Naive thymus-derived CD8-positive, alpha-beta T cell (primary cell): ENCODE data around the gene C3orf20. TPM values are rescaled to one million over a fixed set of nuclear protein-coding genes. Genes with fewer than 3 reads are reported as not detected.
A peak's percentile ranks its signal among the peaks of the same experiment; 100 is the strongest.
"Not testable (repeated sequence)": the region's sequence is repeated elsewhere in the genome, so short reads cannot be mapped to it uniquely, and the experiment has no call there.

Experiments
- ATAC-seq, 2 donors: fragments of 150-1000 bp; cut with Tn5 transposase in 1 of 2; sonication (Bioruptor Pico), chemical (Tn5 transposase) in 1 of 2; 1 replicate in 1 of 2; 2 replicates in 1 of 2; pipeline ENCODE4 v1.10.0; 2021; ENCODE audit warnings: mild to moderate bottlenecking in 2 of 2, moderate library complexity in 2 of 2
- POLR2A ChIA-PET: fragments of 350-600 bp; sonication (Branson Sonifier 250); formaldehyde crosslinking; loops from one replicate; lab custom pipeline; 2021; ENCODE audit warnings: antibody characterized with exemption; lab: Charles Lee
- DNase-seq, 10 donors: peaks; one replicate each; pipeline versions ENCODE4 v3.0.0 to v3.0.0-alpha.2; 2020 to 2022
- H3K27ac Mint-ChIP-seq, 10 donors: one replicate each; pipeline ENCODE4 v1.8.0; 2020 to 2022; ENCODE audit warnings: mild to moderate bottlenecking in 10 of 10, mixed read lengths in 10 of 10, moderate library complexity in 4 of 10, inconsistent platforms in 1 of 10
- H3K27me3 Mint-ChIP-seq, 5 donors: one replicate each; pipeline ENCODE4 v1.8.0; 2021 to 2022; ENCODE audit warnings: mixed read lengths in 5 of 5
- H3K36me3 Mint-ChIP-seq, 3 donors: one replicate each; pipeline ENCODE4 v1.8.0; 2020 to 2022; ENCODE audit warnings: mixed read lengths in 3 of 3, mild to moderate bottlenecking in 2 of 3, inconsistent platforms in 1 of 3
- H3K4me1 Mint-ChIP-seq, 4 donors: one replicate each; pipeline ENCODE4 v1.8.0; 2021 to 2022; ENCODE audit warnings: mixed read lengths in 4 of 4
- H3K4me3 Mint-ChIP-seq, 10 donors: one replicate each; pipeline ENCODE4 v1.8.0; 2020 to 2022; ENCODE audit warnings: mild to moderate bottlenecking in 10 of 10, mixed read lengths in 10 of 10, moderate library complexity in 6 of 10, inconsistent platforms in 1 of 10
- H3K9me3 Mint-ChIP-seq, 9 donors: one replicate each; pipeline ENCODE4 v1.8.0; 2020 to 2022; ENCODE audit warnings: mixed read lengths in 9 of 9, mild to moderate bottlenecking in 3 of 9, inconsistent platforms in 1 of 9, moderate library complexity in 1 of 9
- polyA plus RNA-seq, 3 donors: library from polyadenylated mRNA; unstranded; fragments of 300-500 nt; fragmentation: Illumina TruSeq; gene quantifications; one replicate each; pipeline ENCODE4 v1.2.3, GENCODE V29; 2021
- total RNA-seq, 8 experiments: library from RNA in 2 of 8; stranded (reverse) in 2 of 8; gene quantifications; one replicate each; pipeline ENCODE4 v1.2.3 and lab custom pipeline; 2021 to 2026

The C3orf20 gene
- total and polyA plus RNA-seq, 5 experiments from 2014 or later: 0.03 to 0.69 (median 0.44) TPM; not detected in 2

GRCh38 chr3:14806641-14807263, 131.8 kb downstream of the C3orf20 start:
- peaks cover 12 to 30% (median 17%) of the 10 kb centered on the region in 4 donors for H3K4me1 Mint-ChIP-seq
- H3K4me3 Mint-ChIP-seq: no peak overlapping the region
- H3K27ac Mint-ChIP-seq: no peak overlapping the region
- no peaks in the 10 kb centered on the region for H3K36me3 Mint-ChIP-seq
- no peaks in the 10 kb centered on the region for H3K9me3 Mint-ChIP-seq
- POLR2A ChIA-PET: no interaction called here
- DNase-seq: no peak
- ATAC-seq: no peak
- H3K27me3 Mint-ChIP-seq: peaks cover 21 to 59% (median 37%) of the 10 kb centered on the region in 5 donors

- Mint-ChIP-seq H3K27me3 (peaks cover 27 to 72% (median 49%) of the 10 kb centered on the region in 5 donors), H3K4me1 (peaks cover 12 to 28% (median 17%) of the 10 kb centered on the region in 4 donors), H3K4me3 (no peak overlapping the region), H3K9me3 (no peaks in the 10 kb centered on the region), H3K36me3 (no peaks in the 10 kb centered on the region), H3K27ac (no peak overlapping the region)
- ATAC-seq: no peak
- DNase-seq: no peak
- POLR2A ChIA-PET: no interaction called here
These were observed 133.1 kb downstream of the C3orf20 start for GRCh38 chr3:14808025-14808424.

GRCh38 chr3:14808502-14809266, 133.7 kb downstream of the C3orf20 start:
- peak overlapping the region in 1 of 10 donors; percentile 36 for H3K27ac Mint-ChIP-seq
- peak overlapping the region in 1 of 10 donors; percentile 11 for H3K4me3 Mint-ChIP-seq

GRCh38 chr3:14809611-14810010, 134.7 kb downstream of the C3orf20 start:
- POLR2A ChIA-PET, H3K27ac Mint-ChIP-seq, H3K9me3 Mint-ChIP-seq, ATAC-seq, H3K36me3 Mint-ChIP-seq, DNase-seq: not testable (repeated sequence)
- Mint-ChIP-seq H3K27me3 (peaks cover 36 to 84% (median 56%) of the 10 kb centered on the region in 5 donors), H3K4me3 (peak overlapping the region in 1 of 10 donors; percentile 11), H3K4me1 (peaks cover 7 to 15% (median 11%) of the 10 kb centered on the region in 4 donors)

More at GRCh38 chr3:14808502-14809266, 133.7 kb downstream of the C3orf20 start:
- POLR2A ChIA-PET: no interaction called here
- H3K9me3 Mint-ChIP-seq: no peaks in the 10 kb centered on the region
- peaks cover 11 to 23% (median 14%) of the 10 kb centered on the region in 4 donors for H3K4me1 Mint-ChIP-seq
- ATAC-seq (no peak), DNase-seq (no peak)
- H3K27me3 Mint-ChIP-seq: peaks cover 33 to 79% (median 52%) of the 10 kb centered on the region in 5 donors
- no peaks in the 10 kb centered on the region for H3K36me3 Mint-ChIP-seq

- POLR2A ChIA-PET: no interaction called here
- H3K4me3 Mint-ChIP-seq: peak overlapping the region in 3 of 10 donors; percentile 11 to 28 (median 27)
- H3K4me1 Mint-ChIP-seq: peaks cover 5 to 10% (median 8%) of the 10 kb centered on the region in 4 donors
- no peak overlapping the region for H3K27ac Mint-ChIP-seq
- no peak for ATAC-seq
- no peak for DNase-seq
- no peaks in the 10 kb centered on the region for H3K36me3 Mint-ChIP-seq
- H3K9me3 Mint-ChIP-seq: no peaks in the 10 kb centered on the region
- peaks cover 37 to 84% (median 59%) of the 10 kb centered on the region in 5 donors for H3K27me3 Mint-ChIP-seq
These were observed 135.3 kb downstream of the C3orf20 start for GRCh38 chr3:14810070-14810791.

DNA sequence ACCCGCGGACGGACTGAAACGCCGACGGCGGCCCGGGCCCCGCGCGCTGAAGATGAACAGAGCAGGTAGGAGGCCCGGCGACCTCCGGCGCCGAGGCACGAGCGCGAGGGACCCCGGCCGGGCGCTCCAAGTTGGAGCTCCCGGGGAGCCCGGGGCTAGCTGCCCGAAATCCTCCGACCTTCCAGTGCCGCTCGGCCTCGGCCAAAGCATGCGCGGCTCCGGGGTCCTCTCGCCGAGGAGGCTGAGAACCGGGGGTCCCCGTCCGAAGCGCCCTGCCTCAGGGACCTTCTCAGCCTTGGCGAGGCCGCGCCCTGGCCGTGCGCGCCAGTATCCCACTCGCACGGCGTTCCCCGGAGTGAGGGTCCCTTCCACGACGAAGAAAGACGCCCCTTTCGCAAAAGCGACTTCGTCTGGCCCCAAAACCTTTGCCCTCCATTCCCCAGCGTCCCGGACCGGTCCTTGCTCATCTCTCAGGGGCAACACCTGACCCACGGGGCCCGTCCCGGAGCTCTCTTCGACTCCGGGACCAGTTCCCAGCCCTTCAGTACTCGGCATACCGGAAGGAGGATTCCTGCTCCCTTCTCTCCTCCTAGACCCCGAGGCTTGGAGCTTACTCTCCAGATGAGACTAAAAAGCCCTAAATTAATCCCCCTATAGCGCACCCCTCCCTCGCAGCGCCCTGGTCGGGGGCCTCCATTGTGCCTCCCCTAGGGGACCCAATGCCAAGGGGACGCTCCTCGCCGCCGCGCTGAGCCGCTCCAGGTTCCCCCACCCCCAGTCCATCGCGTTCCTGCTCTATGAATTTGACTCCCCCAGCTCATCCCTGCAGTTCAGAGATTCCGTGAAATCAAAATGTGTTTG, 136.1 kb downstream of the C3orf20 start:
- ATAC-seq: no peak
- Mint-ChIP-seq H3K36me3 (no peaks in the 10 kb centered on the region), H3K27ac (no peak overlapping the region)

DNA sequence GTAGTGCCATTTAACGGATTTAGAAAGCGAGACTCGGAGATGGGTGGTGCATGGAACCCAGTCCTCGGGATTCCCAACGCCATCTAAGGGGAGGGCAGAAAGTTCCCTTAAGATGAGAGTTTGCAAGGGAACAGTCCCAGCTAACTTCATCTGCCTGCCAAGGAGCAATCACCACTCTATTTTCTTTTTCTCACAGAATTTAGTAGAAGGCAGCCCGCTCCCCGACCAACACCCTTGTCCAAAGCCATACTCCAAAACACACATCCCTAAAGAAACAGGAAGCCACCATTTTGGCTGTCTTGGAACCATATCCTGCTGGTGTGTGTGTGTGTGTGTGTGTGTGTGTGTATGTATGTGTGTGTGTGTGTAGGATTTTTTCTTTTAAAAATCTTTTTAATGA, 136.7 kb downstream of the C3orf20 start:
- Mint-ChIP-seq H3K36me3 (no peaks in the 10 kb centered on the region), H3K9me3 (no peaks in the 10 kb centered on the region), H3K27ac (no peak overlapping the region), H3K27me3 (peaks cover 36 to 80% (median 58%) of the 10 kb centered on the region in 5 donors), H3K4me1 (peaks cover 5 to 9% (median 6%) of the 10 kb centered on the region in 4 donors), H3K4me3 (peak overlapping the region in 4 of 10 donors; percentile 49 to 70 (median 66))
- POLR2A ChIA-PET: no interaction called here
- DNase-seq (no peak), ATAC-seq (no peak)

More for the DNA sequence above, 136.1 kb downstream of the C3orf20 start:
- Mint-ChIP-seq H3K27me3 (peaks cover 36 to 84% (median 61%) of the 10 kb centered on the region in 5 donors), H3K4me3 (peak overlapping the region in 7 of 10 donors; percentile 19 to 70 (median 59)), H3K4me1 (peaks cover 5 to 10% (median 6%) of the 10 kb centered on the region in 4 donors), H3K9me3 (no peaks in the 10 kb centered on the region)
- DNase-seq: no peak
- POLR2A ChIA-PET: no interaction called here

- Mint-ChIP-seq H3K36me3 (no peaks in the 10 kb centered on the region), H3K27me3 (peaks cover 32 to 74% (median 55%) of the 10 kb centered on the region in 5 donors), H3K9me3 (no peaks in the 10 kb centered on the region), H3K4me1 (peaks cover 5 to 7% (median 6%) of the 10 kb centered on the region in 4 donors), H3K27ac (no peak overlapping the region), H3K4me3 (peak overlapping the region in 1 of 10 donors; percentile 41)
- ATAC-seq (no peak), DNase-seq (no peak)
- POLR2A ChIA-PET: no interaction called here
These were observed 137.4 kb downstream of the C3orf20 start for GRCh38 chr3:14812196-14812790.

DNA sequence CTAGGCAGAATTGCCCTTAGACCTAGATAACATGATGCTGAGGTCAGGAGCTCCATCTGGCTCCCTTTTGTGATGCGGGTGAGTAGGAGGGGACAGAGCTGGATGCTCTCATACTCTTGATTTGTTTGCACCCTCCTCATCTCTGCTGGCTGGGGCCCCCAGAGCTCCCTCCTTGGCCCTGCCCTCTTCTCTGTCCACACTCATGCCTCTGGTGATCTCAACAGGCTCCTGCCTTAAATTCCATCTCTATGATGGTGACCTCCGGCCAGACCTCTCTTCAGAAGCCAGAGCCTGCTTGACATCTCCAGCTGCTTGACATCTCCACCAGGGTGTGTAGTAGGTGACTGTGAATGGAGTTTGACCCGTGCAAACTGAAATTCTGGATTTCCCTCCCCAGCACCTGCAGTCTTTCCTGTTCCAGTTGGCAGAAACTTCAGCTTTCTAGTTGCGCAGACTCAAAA, 139.5 kb downstream of the C3orf20 start:
- Mint-ChIP-seq H3K36me3 (no peaks in the 10 kb centered on the region), H3K4me1 (peaks cover 5 to 7% (median 5%) of the 10 kb centered on the region in 4 donors), H3K27ac (no peak overlapping the region), H3K9me3 (no peaks in the 10 kb centered on the region), H3K4me3 (no peak overlapping the region), H3K27me3 (peaks cover 29 to 64% (median 52%) of the 10 kb centered on the region in 5 donors)
- ATAC-seq (no peak), DNase-seq (no peak)
- POLR2A ChIA-PET: interaction anchor here (1.0 kb wide), 1 partner anchor 9 kb away, joined by 3 read pairs; no protein-coding TSS in a partner anchor

- POLR2A ChIA-PET: no interaction called here
- peaks cover 21 to 63% (median 41%) of the 10 kb centered on the region in 5 donors for H3K27me3 Mint-ChIP-seq
- no peak for ATAC-seq
These were observed 141.4 kb downstream of the C3orf20 start for GRCh38 chr3:14816359-14816758.

GRCh38 chr3:14818804-14819500, 144.0 kb downstream of the C3orf20 start, which contains the start of gene FGD5:
TSS of gene FGD5 (plus strand) at chr3:14818962. CDS start at chr3:14819072, 110 bp downstream.
- peaks cover 8 to 37% (median 17%) of the 10 kb centered on the region in 5 donors for H3K27me3 Mint-ChIP-seq
- no peaks in the 10 kb centered on the region for H3K9me3 Mint-ChIP-seq
- H3K4me1 Mint-ChIP-seq: no peaks in the 10 kb centered on the region
- H3K4me3 Mint-ChIP-seq: no peak within 1 kb of the TSS
- no peaks in the 10 kb centered on the region for H3K36me3 Mint-ChIP-seq
- ATAC-seq (no peak), DNase-seq (no peak)
- H3K27ac Mint-ChIP-seq: peak within 1 kb of the TSS in 1 of 10 donors; percentile 68
- POLR2A ChIA-PET: no interaction called here

More at GRCh38 chr3:14816359-14816758, 141.4 kb downstream of the C3orf20 start:
- Mint-ChIP-seq H3K9me3 (no peaks in the 10 kb centered on the region), H3K27ac (no peak overlapping the region), H3K4me1 (peaks cover 1 to 3% (median 2%) of the 10 kb centered on the region in 4 donors), H3K4me3 (no peak overlapping the region), H3K36me3 (no peaks in the 10 kb centered on the region)
- no peak for DNase-seq
